PC-3 (cell line): ENCODE data around the gene PHACTR2. TPM values are rescaled to one million over a fixed set of nuclear protein-coding genes. Genes with fewer than 3 reads are reported as not detected.

Experiments
- ATAC-seq: fragments of 200-7000 bp; cut with Tn5 transposase; 2 replicates; pipeline ENCODE4 v1.9.1; 2020; ENCODE audit warnings: mild to moderate bottlenecking, moderate library complexity
- BruUV-seq: library from RNA; stranded (reverse); fragments of 400-500 nt; replicated peaks from 2 replicates; lab custom pipeline; 2021; lab: Mats Ljungman, UMichigan
- CTCF ChIA-PET: fragments of 300-600 bp; sonication (Branson Sonifier 250); formaldehyde crosslinking; loops from one replicate; lab custom pipeline; 2022; ENCODE audit warnings: antibody characterized with exemption; lab: Charles Lee
- POLR2A ChIA-PET: fragments of 300-600 bp; sonication (Branson Sonifier 250); formaldehyde crosslinking; loops from one replicate; lab custom pipeline; 2022; ENCODE audit warnings: antibody characterized with exemption; ENCODE audit not compliant: unreplicated experiment; lab: Charles Lee
- DNase-seq: peaks from one replicate; pipeline ENCODE4 v3.0.0-alpha.2; 2015
- H2AFZ ChIP-seq: fragments of 300-600 bp; sonication (generic); 2 replicates; pipeline ENCODE4 v1.6.0; 2016; ENCODE audit warnings: antibody characterized with exemption, low read length
- H3F3A ChIP-seq: fragments of 300-600 bp; sonication (generic); one replicate; pipeline ENCODE4 v1.6.0; 2017; ENCODE audit warnings: antibody characterized with exemption, low read length, control low read depth, mild to moderate bottlenecking; ENCODE audit not compliant: unreplicated experiment
- H3K27ac ChIP-seq: fragments of 300-600 bp; sonication (generic); 2 replicates; pipeline ENCODE4 v1.5.1; 2016; ENCODE audit warnings: mild to moderate bottlenecking, low read length
- H3K27me3 ChIP-seq: fragments of 300-600 bp; sonication (generic); 2 replicates; pipeline ENCODE4 v1.6.1; 2016; ENCODE audit warnings: low read length, mixed read lengths
- H3K36me3 ChIP-seq: fragments of 300-600 bp; sonication (generic); 2 replicates; pipeline ENCODE4 v1.6.1; 2016; ENCODE audit warnings: low read depth, mixed run types, low read length, mixed read lengths
- H3K4me1 ChIP-seq: fragments of 300-600 bp; sonication (generic); 2 replicates; pipeline ENCODE4 v1.5.1; 2016; ENCODE audit warnings: low read length; ENCODE audit not compliant: insufficient read depth
- H3K4me2 ChIP-seq: fragments of 300-600 bp; sonication (generic); 2 replicates; pipeline ENCODE4 v1.6.0; 2016; ENCODE audit warnings: low read length
- H3K4me3 ChIP-seq: fragments of 300-600 bp; sonication (generic); 2 replicates; pipeline ENCODE4 v1.5.1; 2016; ENCODE audit warnings: mild to moderate bottlenecking, low read length, mixed read lengths
- H3K79me2 ChIP-seq: fragments of 300-600 bp; sonication (generic); 2 replicates; pipeline ENCODE4 v1.6.1; 2017; ENCODE audit warnings: low read length, mixed read lengths
- H3K9ac ChIP-seq: fragments of 300-600 bp; sonication (generic); 2 replicates; pipeline ENCODE4 v1.6.0; 2016; ENCODE audit warnings: mild to moderate bottlenecking, low read length
- H3K9me2 ChIP-seq: fragments of 300-600 bp; sonication (generic); replicated peaks from 2 replicates; pipeline ENCODE4 v1.6.1; 2016; ENCODE audit warnings: mixed run types, low read length, mixed read lengths
- H3K9me3 ChIP-seq: fragments of 300-600 bp; sonication (generic); 2 replicates; pipeline ENCODE4 v1.6.1; 2016; ENCODE audit warnings: low read length, mixed read lengths
- H4K20me1 ChIP-seq: fragments of 300-600 bp; sonication (generic); 2 replicates; pipeline ENCODE4 v1.6.1; 2016; ENCODE audit warnings: low read length, mixed read lengths
- CTCF ChIP-seq: fragments of 300-600 bp; sonication (generic); conservative IDR thresholded peaks from 2 replicates; pipeline ENCODE4 v1.5.1; 2017; ENCODE audit warnings: antibody characterized with exemption, low read depth, mild to moderate bottlenecking, low read length
- EZH2 ChIP-seq: fragments of 300-600 bp; sonication (generic); IDR thresholded peaks from one replicate; pipeline ENCODE4 v1.6.1; 2017; ENCODE audit warnings: antibody characterized with exemption, mild to moderate bottlenecking, low read length; ENCODE audit not compliant: unreplicated experiment
- EZH2phosphoT487 ChIP-seq: fragments of 300-600 bp; sonication (generic); IDR thresholded peaks from 2 replicates; pipeline ENCODE4 v1.6.1; 2018; ENCODE audit warnings: mild to moderate bottlenecking, antibody characterized with exemption, low read length, borderline replicate concordance
- intact Hi-C: fragments of 100-400 bp; cut with micrococcal nuclease; formaldehyde crosslinking; loops from 2 replicates; pipeline ENCODE4 v1.9.0; 2023
- total RNA-seq: library from RNA; depleted of rRNA; stranded (reverse); fragments of >200 nt; gene quantifications from 2 replicates; pipeline ENCODE4 v1.2.3, GENCODE V29; 2014

The PHACTR2 gene
- total RNA-seq, 1 experiment from 2014 or later, result 19.4 TPM

- TF ChIP-seq CTCF (no peak), EZH2phosphoT487 (no peak), EZH2 (no peak)
- POLR2A ChIA-PET, result no interaction called here
- BruUV-seq, result no TSS peak
- Histone ChIP-seq H3K4me2 (no peak overlapping the region), H3K79me2 (no peaks in the 10 kb centered on the region), H3K4me3 (no peak overlapping the region), H2AFZ (no peak overlapping the region), H3F3A (no peaks in the 10 kb centered on the region), H3K4me1 (no peaks in the 10 kb centered on the region), H3K36me3 (no peaks in the 10 kb centered on the region), H3K9me2 (no peaks in the 10 kb centered on the region), H3K27ac (no peak overlapping the region), H3K9me3 (no peaks in the 10 kb centered on the region), H3K27me3 (no peaks in the 10 kb centered on the region), H3K9ac (no peak overlapping the region), H4K20me1 (no peaks in the 10 kb centered on the region)
- ATAC-seq, result no peak
- DNase-seq, result no peak
- intact Hi-C loops, result no loop called here
- CTCF ChIA-PET, result no interaction called here
These were observed 77.6 kb downstream of the PHACTR2 start for GRCh38 chr6:143755301-143755744.

- intact Hi-C loops, result no loop called here
- H3K9me3 ChIP-seq, result no peaks in the 10 kb centered on the region
- no peak overlapping the region for H3K9ac ChIP-seq
- no peaks in the 10 kb centered on the region for H4K20me1 ChIP-seq
- no peaks in the 10 kb centered on the region for H3F3A ChIP-seq
- H3K4me3 ChIP-seq, result no peak overlapping the region
- DNase-seq (no peak), ATAC-seq (no peak)
- no peaks in the 10 kb centered on the region for H3K27me3 ChIP-seq
- ChIA-PET CTCF (no interaction called here), POLR2A (no interaction called here)
- H3K4me2 ChIP-seq, result no peak overlapping the region
- no peak overlapping the region for H3K27ac ChIP-seq
- H3K79me2 ChIP-seq, result no peaks in the 10 kb centered on the region
- no TSS peak for BruUV-seq
- no peak overlapping the region for H2AFZ ChIP-seq
- H3K4me1 ChIP-seq, result no peaks in the 10 kb centered on the region
- H3K9me2 ChIP-seq, result no peaks in the 10 kb centered on the region
- TF ChIP-seq EZH2phosphoT487, result no peak
- no peak for TF ChIP-seq EZH2
- TF ChIP-seq CTCF, result no peak
- H3K36me3 ChIP-seq, result no peaks in the 10 kb centered on the region
These were observed 79.6 kb downstream of the PHACTR2 start for GRCh38 chr6:143757346-143757832.

DNA sequence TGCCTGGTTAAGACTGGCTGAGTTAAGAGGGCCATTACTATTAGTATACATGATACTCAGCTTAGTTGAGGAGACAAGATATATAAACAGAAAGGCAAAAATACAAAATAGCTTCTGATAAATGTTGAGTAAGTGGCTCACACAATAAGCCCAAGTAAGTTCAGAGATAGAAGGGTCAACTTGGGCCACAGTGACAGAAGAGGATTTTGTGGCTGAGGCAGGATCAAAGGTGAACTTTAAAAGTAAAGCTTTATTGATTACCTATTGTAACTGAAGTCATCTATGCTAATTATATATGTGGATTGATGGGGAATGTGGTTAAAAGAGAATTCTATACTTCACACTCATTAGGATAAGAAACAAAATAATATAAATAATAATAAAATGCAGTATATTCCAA, 80.8 kb downstream of the PHACTR2 start:
- H3F3A ChIP-seq, result no peaks in the 10 kb centered on the region
- DNase-seq, result no peak
- intact Hi-C loops, result no loop called here
- no peaks in the 10 kb centered on the region for H3K27me3 ChIP-seq
- no TSS peak for BruUV-seq
- TF ChIP-seq CTCF (no peak), EZH2phosphoT487 (no peak), EZH2 (no peak)
- H3K9ac ChIP-seq, result no peak overlapping the region
- POLR2A ChIA-PET, result no interaction called here
- no peaks in the 10 kb centered on the region for H3K4me1 ChIP-seq
- no peaks in the 10 kb centered on the region for H3K36me3 ChIP-seq
- no peak overlapping the region for H3K4me3 ChIP-seq
- no peak overlapping the region for H3K27ac ChIP-seq
- no peak overlapping the region for H2AFZ ChIP-seq
- H3K9me3 ChIP-seq, result no peaks in the 10 kb centered on the region
- H3K9me2 ChIP-seq, result no peaks in the 10 kb centered on the region
- no peak overlapping the region for H3K4me2 ChIP-seq
- H4K20me1 ChIP-seq, result no peaks in the 10 kb centered on the region
- CTCF ChIA-PET, result no interaction called here
- no peak for ATAC-seq
- no peaks in the 10 kb centered on the region for H3K79me2 ChIP-seq
